H9 (cell line): ENCODE measurements around the gene WHAMM. TPM values are rescaled to one million over a fixed set of nuclear protein-coding genes. Genes with fewer than 3 reads are reported as not detected.

ENCODE experiments used
- DNase-seq: peaks from one replicate; pipeline ENCODE4 v3.0.0-alpha.2; 2017
- H2AFZ ChIP-seq: one replicate; pipeline ENCODE4 v1.6.1; 2013; ENCODE audit warnings: mild to moderate bottlenecking, low read length, control low read depth, moderate library complexity
- H2AK5ac ChIP-seq: 2 replicates; pipeline ENCODE4 v1.6.1; 2013; ENCODE audit warnings: low read length, control low read depth, mixed read lengths; ENCODE audit not compliant: insufficient read length
- H2BK120ac ChIP-seq: one replicate; pipeline ENCODE4 v1.6.1; 2013; ENCODE audit warnings: low read depth, mild to moderate bottlenecking, low read length, control low read depth, inconsistent platforms; ENCODE audit not compliant: poor library complexity, severe bottlenecking
- H2BK12ac ChIP-seq: 2 replicates; pipeline ENCODE4 v1.6.1; 2013; ENCODE audit warnings: low read length, control low read depth, mixed read lengths, low read depth; ENCODE audit not compliant: insufficient read length
- H2BK15ac ChIP-seq: 2 replicates; pipeline ENCODE4 v1.6.1; 2013; ENCODE audit warnings: low read depth, low read length, control low read depth
- H2BK20ac ChIP-seq: one replicate; pipeline ENCODE4 v1.6.1; 2013; ENCODE audit warnings: low read depth, mild to moderate bottlenecking, low read length, control low read depth, inconsistent platforms; ENCODE audit not compliant: poor library complexity, severe bottlenecking
- H2BK5ac ChIP-seq: 2 replicates; pipeline ENCODE4 v1.6.1; 2013; ENCODE audit warnings: low read length, control low read depth, mixed read lengths; ENCODE audit not compliant: insufficient read length
- H3K14ac ChIP-seq: 2 replicates; pipeline ENCODE4 v1.6.1; 2013; ENCODE audit warnings: low read length, control low read depth; ENCODE audit not compliant: insufficient read depth
- H3K18ac ChIP-seq: 2 replicates; pipeline ENCODE4 v1.6.1; 2013; ENCODE audit warnings: low read depth, mild to moderate bottlenecking, mixed read lengths, low read length, control low read depth; ENCODE audit not compliant: insufficient read length
- H3K23ac ChIP-seq: 2 replicates; pipeline ENCODE4 v1.6.1; 2013; ENCODE audit warnings: low read length, control low read depth, mixed read lengths, low read depth; ENCODE audit not compliant: insufficient read length
- H3K23me2 ChIP-seq: 2 replicates; pipeline ENCODE4 v1.6.1; 2013; ENCODE audit warnings: low read depth, mild to moderate bottlenecking, mixed read lengths, low read length, control low read depth; ENCODE audit not compliant: insufficient read length, poor library complexity, severe bottlenecking
- H3K27ac ChIP-seq: 2 replicates; pipeline ENCODE4 v1.5.1; 2013; ENCODE audit warnings: low read length, control low read depth, mixed read lengths, low read depth; ENCODE audit not compliant: insufficient read length
- H3K27me3 ChIP-seq: 2 replicates; pipeline ENCODE4 v1.6.1; 2013; ENCODE audit warnings: low read length, control low read depth, inconsistent platforms; ENCODE audit not compliant: insufficient read depth
- H3K4ac ChIP-seq: 2 replicates; pipeline ENCODE4 v1.6.1; 2013; ENCODE audit warnings: low read depth, mild to moderate bottlenecking, control low read depth, inconsistent platforms, low read length, moderate library complexity
- H3K4me1 ChIP-seq: 2 replicates; pipeline ENCODE4 v1.6.1; 2013; ENCODE audit warnings: low read length, control low read depth, inconsistent platforms; ENCODE audit not compliant: insufficient read depth
- H3K4me2 ChIP-seq: 2 replicates; pipeline ENCODE4 v1.6.1; 2013; ENCODE audit warnings: low read length, control low read depth, mixed read lengths; ENCODE audit not compliant: insufficient read length, insufficient read depth
- H3K56ac ChIP-seq: 2 replicates; pipeline ENCODE4 v1.6.1; 2013; ENCODE audit warnings: low read depth, mild to moderate bottlenecking, mixed read lengths, low read length, control low read depth; ENCODE audit not compliant: insufficient read length
- H3K79me1 ChIP-seq: 2 replicates; pipeline ENCODE4 v1.6.1; 2013; ENCODE audit warnings: low read depth, mild to moderate bottlenecking, moderate library complexity, low read length, control low read depth, inconsistent platforms; ENCODE audit not compliant: insufficient read depth, poor library complexity, severe bottlenecking
- H3K79me2 ChIP-seq: 2 replicates; pipeline ENCODE4 v1.6.1; 2013; ENCODE audit warnings: low read length, control low read depth, inconsistent platforms; ENCODE audit not compliant: insufficient read depth
- H3K9ac ChIP-seq: 2 replicates; pipeline ENCODE4 v1.6.1; 2013; ENCODE audit warnings: low read length, control low read depth, mixed read lengths; ENCODE audit not compliant: insufficient read length; ENCODE audit errors: extremely low read depth
- H3K9me3 ChIP-seq: one replicate; pipeline ENCODE4 v1.6.1; 2013; ENCODE audit warnings: low read depth, low read length, inconsistent platforms; ENCODE audit not compliant: control insufficient read depth
- H3T11ph ChIP-seq: one replicate; pipeline ENCODE4 v1.6.1; 2013; ENCODE audit warnings: mild to moderate bottlenecking, low read length, control low read depth, inconsistent platforms
- H4K20me1 ChIP-seq: one replicate; pipeline ENCODE4 v1.6.1; 2013; ENCODE audit not compliant: control insufficient read depth, insufficient read length, insufficient read depth
- H4K5ac ChIP-seq: 2 replicates; pipeline ENCODE4 v1.6.1; 2013; ENCODE audit warnings: low read depth, mild to moderate bottlenecking, mixed read lengths, low read length, control low read depth; ENCODE audit not compliant: insufficient read length
- H4K8ac ChIP-seq: replicated peaks from 2 replicates; pipeline ENCODE4 v1.6.1; 2013; ENCODE audit warnings: low read length, control low read depth, mixed read lengths, low read depth; ENCODE audit not compliant: insufficient read length
- H4K91ac ChIP-seq: 2 replicates; pipeline ENCODE4 v1.6.1; 2013; ENCODE audit warnings: low read depth, mild to moderate bottlenecking, moderate library complexity, mixed read lengths, low read length, control low read depth; ENCODE audit not compliant: insufficient read length
- H3K27ac Mint-ChIP-seq, 3 experiments: 2 replicates in 2 of 3; 3 replicates in 1 of 3; pipeline ENCODE4 v1.8.0; 2020 to 2021; ENCODE audit warnings: mixed read lengths in 3 of 3, mild to moderate bottlenecking in 1 of 3, moderate library complexity in 1 of 3
- H3K27me3 Mint-ChIP-seq: 2 replicates; pipeline ENCODE4 v1.8.0; 2021; ENCODE audit warnings: low read depth, mild to moderate bottlenecking, moderate library complexity, mixed read lengths
- H3K36me3 Mint-ChIP-seq, 3 experiments: 2 replicates in 2 of 3; 3 replicates in 1 of 3; pipeline ENCODE4 v1.8.0; 2020 to 2021; ENCODE audit warnings: low read depth in 3 of 3, mixed read lengths in 3 of 3; ENCODE audit not compliant: insufficient read depth in 1 of 3
- H3K4me1 Mint-ChIP-seq, 2 experiments: 2 replicates each; pipeline ENCODE4 v1.8.0; 2020; ENCODE audit warnings: mixed read lengths in 2 of 2
- H3K4me3 Mint-ChIP-seq, 2 experiments: 2 replicates in 1 of 2; 3 replicates in 1 of 2; pipeline ENCODE4 v1.8.0; 2020 to 2021; ENCODE audit warnings: mild to moderate bottlenecking in 2 of 2, mixed read lengths in 2 of 2, moderate library complexity in 1 of 2
- H3K9me3 Mint-ChIP-seq, 2 experiments: 2 replicates in 1 of 2; 3 replicates in 1 of 2; pipeline ENCODE4 v1.8.0; 2020; ENCODE audit warnings: mild to moderate bottlenecking in 2 of 2, mixed read lengths in 2 of 2, moderate library complexity in 1 of 2
- WGBS: extraction: QIAGEN DNeasy Blood & Tissue Kit; methylation state at CpG from one replicate; pipeline ENCODE4 v1.1.7; 2013; ENCODE audit warnings: missing lambda C conversion rate, low lambda C conversion rate, mixed read lengths; ENCODE audit not compliant: insufficient read length; ENCODE audit errors: extremely low coverage; 5-methylcytosine and 5-hydroxymethylcytosine counted together
- total RNA-seq: library from RNA; stranded (reverse); gene quantifications from 2 replicates; pipeline ENCODE4 v1.2.1, GENCODE V29; 2021
- TF ChIP-seq, protein P1 (sequence below): fragments of 200-600 bp; sonication (generic); conservative IDR thresholded peaks from 3 replicates; pipeline ENCODE4 v1.8.0; 2021; ENCODE audit warnings: antibody characterized with exemption, mild to moderate bottlenecking

WHAMM gene
- total RNA-seq, 1 experiment from 2014 or later, result 3.0 TPM

DNA sequence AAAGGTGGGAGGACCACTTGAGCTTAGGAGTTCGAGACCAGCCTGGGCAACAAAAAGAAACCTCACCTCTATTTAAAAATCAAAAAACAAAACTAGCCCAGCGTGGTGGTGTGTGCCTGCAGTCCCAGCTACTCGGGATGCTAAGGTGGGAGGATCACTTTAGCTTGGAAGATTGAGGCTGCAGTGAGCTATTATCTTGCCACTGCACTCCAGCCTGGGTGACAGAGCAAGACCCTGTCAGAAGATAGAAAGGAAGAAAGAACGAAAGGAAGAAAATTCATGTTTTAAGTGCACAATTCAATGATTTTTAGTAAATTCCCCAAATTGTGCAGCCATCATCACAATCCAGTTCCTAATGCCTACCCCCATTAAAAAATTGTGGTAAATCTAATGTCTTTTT, 11.3 kb upstream of the WHAMM start:
- Mint-ChIP-seq H3K4me3 (no peak overlapping the region), H3K4me1 (no peaks in the 10 kb centered on the region), H3K27ac (no peak overlapping the region), H3K36me3 (no peaks in the 10 kb centered on the region), H3K9me3 (peaks cover 8 to 14% of the 10 kb centered on the region in 2 experiments; a peak in 4 of 5 replicates), H3K27me3 (peaks cover 43% of the 10 kb centered on the region)
- no peaks in the 10 kb centered on the region for H3K9me3 ChIP-seq
- H3K23ac ChIP-seq, result no peak overlapping the region
- DNase-seq, result no peak
- H3K27me3 ChIP-seq, result no peaks in the 10 kb centered on the region; the same call in 1 of the 2 replicates
- TF ChIP-seq, protein P1, sequence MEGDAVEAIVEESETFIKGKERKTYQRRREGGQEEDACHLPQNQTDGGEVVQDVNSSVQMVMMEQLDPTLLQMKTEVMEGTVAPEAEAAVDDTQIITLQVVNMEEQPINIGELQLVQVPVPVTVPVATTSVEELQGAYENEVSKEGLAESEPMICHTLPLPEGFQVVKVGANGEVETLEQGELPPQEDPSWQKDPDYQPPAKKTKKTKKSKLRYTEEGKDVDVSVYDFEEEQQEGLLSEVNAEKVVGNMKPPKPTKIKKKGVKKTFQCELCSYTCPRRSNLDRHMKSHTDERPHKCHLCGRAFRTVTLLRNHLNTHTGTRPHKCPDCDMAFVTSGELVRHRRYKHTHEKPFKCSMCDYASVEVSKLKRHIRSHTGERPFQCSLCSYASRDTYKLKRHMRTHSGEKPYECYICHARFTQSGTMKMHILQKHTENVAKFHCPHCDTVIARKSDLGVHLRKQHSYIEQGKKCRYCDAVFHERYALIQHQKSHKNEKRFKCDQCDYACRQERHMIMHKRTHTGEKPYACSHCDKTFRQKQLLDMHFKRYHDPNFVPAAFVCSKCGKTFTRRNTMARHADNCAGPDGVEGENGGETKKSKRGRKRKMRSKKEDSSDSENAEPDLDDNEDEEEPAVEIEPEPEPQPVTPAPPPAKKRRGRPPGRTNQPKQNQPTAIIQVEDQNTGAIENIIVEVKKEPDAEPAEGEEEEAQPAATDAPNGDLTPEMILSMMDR, result no peak
- H3K4ac ChIP-seq, result no peak overlapping the region
- no peak overlapping the region for H4K91ac ChIP-seq
- no peak overlapping the region for H3T11ph ChIP-seq
- H3K14ac ChIP-seq, result no peak overlapping the region
- H2BK15ac ChIP-seq, result no peak overlapping the region
- no peak overlapping the region for H2BK20ac ChIP-seq
- H3K79me1 ChIP-seq, result no peaks in the 10 kb centered on the region
- H2BK12ac ChIP-seq, result no peak overlapping the region
- H2BK5ac ChIP-seq, result no peak overlapping the region
- H3K4me1 ChIP-seq, result no peaks in the 10 kb centered on the region
- no peaks in the 10 kb centered on the region for H3K23me2 ChIP-seq
- H2AFZ ChIP-seq, result no peak overlapping the region
- H4K20me1 ChIP-seq, result no peaks in the 10 kb centered on the region
- no peak overlapping the region for H3K18ac ChIP-seq
- H3K4me2 ChIP-seq, result no peak overlapping the region
- no peak overlapping the region for H4K5ac ChIP-seq
- H3K56ac ChIP-seq, result no peak overlapping the region
- H3K9ac ChIP-seq, result no peak overlapping the region
- H2AK5ac ChIP-seq, result no peak overlapping the region
- WGBS, result no CpG with 5 or more reads among the region's 4 CpGs
- H3K79me2 ChIP-seq, result no peaks in the 10 kb centered on the region
- no peak overlapping the region for H4K8ac ChIP-seq
- H3K27ac ChIP-seq, result no peak overlapping the region
- H2BK120ac ChIP-seq, result no peak overlapping the region
